OCI-M2 (cell line): ENCODE data around the gene CD44.
"Not testable (repeated sequence)": the region's sequence is repeated elsewhere in the genome, so short reads cannot be mapped to it uniquely, and the experiment has no call there.

ENCODE experiments used
- DNase-seq: peaks from one replicate; lab custom pipeline; 2025; ENCODE audit not compliant: unreplicated experiment; lab: John Stamatoyannopoulos, UW

The CD44 gene

GRCh38 chr11:35207471-35208403 is 68.8 kb downstream of the CD44 start:
- no peak for DNase-seq

DNA sequence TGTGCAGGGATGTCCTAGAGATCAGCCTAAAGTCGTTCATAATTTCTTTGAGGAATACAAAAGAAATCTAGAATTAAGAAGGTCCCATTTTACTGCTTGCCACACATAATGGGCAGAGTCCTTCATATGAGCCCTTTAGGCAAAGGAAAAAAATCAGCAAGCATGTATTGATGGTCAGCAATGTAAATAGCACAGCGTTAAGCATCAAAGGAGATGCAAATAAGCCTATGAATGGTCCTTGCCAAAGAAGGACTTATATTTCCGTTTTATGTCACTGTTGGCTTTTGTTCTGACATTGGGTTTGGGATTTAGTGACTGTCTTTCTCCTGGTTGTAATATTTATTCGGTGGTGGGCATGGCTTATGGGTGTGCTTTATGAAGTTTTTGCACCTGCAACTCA is 69.8 kb downstream of the CD44 start:
- no peak for DNase-seq

- DNase-seq: no peak
Measured at GRCh38 chr11:35210876-35211546, 72.0 kb downstream of the CD44 start.

GRCh38 chr11:35211952-35212351 is 73.0 kb downstream of the CD44 start:
- no peak for DNase-seq

DNA sequence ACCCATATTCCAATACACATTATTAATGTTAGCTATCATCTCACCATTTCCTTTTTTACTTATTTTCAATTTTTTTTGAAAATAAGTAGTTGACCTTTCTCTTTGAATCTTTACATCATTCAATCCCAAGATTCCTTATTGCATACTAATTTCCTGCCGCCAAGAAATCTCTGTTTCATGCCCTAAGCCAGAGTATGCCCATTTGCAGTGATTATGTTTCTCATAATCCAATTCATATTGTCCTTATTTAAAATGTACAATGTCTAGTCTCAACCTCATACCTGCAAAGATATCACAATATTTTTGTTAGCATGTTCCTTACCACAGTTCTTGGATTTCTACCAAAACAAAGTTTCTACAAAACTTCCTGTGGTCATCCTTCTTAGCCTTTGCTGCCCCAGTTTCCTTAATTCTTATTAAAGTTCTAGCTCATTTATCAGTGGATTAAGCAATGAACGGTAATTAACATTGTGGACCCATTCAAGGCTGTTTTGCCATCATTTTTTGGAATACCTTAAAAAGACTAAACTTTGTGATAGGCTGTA is 75.3 kb downstream of the CD44 start:
- no peak for DNase-seq

GRCh38 chr11:35214792-35215193 is 75.8 kb downstream of the CD44 start:
- DNase-seq: no peak

DNA sequence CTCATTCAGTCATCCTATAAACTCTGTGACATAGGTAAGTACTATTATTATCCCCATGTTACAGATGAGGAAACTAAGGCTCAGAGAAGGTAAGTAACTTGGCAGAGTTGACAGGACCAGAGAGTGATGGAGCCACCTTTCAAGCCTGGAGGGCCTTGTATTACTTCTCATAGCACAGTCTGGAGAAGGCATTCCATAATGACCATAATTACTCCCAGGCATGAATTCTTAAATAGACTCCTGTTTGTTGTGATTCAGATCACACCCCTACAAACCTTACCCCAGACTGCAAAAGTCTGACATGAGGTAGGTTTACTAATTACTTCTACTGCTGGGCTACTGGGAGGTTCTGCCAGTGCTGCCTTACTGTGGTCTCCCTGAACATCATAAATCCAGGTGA is 77.0 kb downstream of the CD44 start:
- DNase-seq: no peak

DNA sequence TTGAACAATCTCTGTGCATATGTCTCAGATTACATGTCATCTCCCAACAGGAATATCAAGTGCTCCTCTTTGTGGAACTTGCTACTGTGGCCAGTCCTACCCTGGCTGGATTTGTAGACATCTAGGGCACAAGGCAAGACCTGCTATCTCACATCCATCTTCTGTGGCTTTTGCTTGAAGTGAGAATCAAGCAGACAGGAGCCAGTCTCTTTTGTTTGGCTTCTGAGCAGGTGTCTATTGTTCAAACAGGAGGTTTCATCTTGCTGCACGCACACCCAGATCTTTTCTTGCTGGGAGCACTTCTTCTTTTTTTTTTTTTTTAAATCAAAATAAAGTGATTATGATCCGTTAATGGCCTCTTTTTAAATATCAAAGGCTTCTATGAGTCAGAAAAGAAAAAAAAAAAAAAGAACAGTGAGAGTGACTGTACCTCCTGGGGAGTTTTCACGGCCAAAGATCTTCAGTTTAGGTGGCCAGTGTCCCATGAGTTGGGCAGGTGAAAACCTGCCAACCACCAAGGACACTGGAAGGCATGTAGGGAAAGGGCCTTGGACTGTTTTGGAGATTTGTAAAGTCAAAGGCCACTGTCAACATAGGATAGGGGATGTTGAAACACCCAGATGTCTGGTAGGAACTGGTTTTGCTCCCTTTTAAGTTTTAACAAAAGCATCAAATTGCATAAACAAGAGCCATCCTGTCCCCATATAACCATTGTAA is 78.1 kb downstream of the CD44 start:
- no peak for DNase-seq

GRCh38 chr11:35218956-35219355 is 80.0 kb downstream of the CD44 start:
- DNase-seq: no peak

DNA sequence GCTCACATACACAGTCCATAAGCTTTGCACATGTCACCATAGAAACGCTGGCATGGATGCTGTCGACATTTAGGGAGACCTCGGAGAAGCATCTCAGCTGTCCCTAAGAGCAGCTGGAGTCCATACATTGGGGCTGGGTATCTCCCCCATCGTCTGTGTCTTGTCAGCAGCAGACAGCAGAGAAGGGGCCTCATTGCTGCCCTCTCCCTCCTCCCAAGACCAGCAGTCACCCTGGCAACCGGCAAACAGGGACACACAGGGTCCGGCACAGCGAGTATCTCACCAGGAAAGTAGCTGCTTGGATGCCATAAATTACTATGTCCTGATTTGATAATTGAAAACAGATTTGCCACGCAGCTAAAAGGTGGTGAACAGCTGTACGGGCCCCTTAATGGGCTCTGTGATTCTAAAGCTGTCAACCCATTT is 84.4 kb downstream of the CD44 start:
- DNase-seq: no peak

DNA sequence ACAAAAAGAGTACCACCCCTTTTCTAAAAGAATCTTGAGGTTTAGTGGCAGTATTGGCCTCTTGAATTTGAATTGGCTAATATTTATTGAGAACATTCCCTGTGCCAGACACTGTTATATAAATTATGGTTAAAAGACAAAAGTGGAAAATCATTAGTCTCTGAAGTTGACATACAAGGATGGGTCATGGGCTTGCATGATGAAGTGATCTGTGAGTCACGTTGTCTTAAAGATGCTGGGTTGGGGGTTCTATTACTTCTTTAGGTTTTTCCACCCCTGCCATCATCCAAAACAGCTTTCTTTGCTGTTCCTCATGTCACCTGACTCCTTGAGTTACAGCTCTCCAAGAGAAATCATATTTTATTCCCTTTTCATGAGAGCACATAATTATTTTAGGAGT is 85.0 kb downstream of the CD44 start:
- DNase-seq: no peak

DNA sequence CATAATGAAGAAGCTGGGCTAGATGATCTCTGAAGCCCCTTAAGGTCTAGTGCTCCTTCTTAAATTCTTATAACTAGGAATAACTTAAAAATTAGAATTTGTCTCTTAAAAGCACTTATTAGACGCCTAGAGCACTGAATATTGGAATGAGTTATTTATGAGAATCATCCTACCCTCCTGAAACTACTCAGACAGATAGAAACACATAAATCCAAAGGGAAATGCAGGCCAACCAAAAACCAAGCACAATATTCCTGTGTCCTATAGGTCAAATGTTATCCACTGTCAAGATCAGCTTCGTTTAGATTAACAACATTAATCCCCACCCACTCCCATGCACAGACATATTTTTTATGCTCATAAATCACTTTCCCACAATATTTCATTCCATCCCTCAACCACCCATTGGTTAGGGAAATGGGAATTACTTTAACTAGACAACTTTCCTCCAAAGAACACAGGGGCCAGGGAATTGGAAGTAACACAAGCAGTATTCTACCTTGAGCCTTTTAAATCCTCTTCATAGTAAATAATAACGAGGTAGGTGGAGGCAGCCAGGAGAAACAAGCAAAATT is 87.1 kb downstream of the CD44 start:
- DNase-seq: no peak

- DNase-seq: not testable (repeated sequence)
Measured at GRCh38 chr11:35226756-35227155, 87.8 kb downstream of the CD44 start.

DNA sequence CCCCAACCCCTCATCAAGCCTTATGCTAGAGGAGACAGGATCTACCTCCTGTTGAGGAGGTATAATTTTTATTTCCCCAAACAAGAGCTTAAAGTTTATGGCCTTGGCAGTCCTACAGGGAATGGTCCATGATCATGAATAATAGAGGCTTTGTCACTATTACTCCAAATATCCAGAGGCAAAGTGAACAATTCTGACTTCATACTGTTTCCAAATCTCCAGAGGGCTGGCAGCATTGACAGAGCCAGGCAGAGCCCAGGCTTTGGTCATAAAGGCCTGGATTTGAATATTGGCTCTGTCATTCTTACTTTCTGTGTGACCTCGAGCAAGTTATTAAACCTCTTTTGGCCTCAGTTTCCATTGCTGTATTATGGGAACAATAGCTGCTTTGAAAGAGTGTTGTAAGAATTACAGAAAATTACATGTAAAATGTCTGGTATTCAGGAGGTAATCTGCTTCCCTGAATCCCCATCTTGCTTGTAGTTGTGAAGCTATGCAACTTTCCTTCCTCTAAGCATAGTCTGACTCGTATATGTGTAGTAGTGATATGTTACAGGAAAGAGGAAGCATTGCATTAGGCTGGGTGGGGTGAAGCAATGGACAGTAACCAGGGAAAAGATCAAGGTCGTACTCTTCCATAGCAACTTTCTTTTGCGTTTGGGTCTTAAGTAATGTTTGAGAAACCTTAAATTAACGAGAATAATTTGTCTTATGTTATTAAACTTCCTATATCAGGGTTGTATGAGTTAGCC is 88.8 kb downstream of the CD44 start:
- no peak for DNase-seq

DNA sequence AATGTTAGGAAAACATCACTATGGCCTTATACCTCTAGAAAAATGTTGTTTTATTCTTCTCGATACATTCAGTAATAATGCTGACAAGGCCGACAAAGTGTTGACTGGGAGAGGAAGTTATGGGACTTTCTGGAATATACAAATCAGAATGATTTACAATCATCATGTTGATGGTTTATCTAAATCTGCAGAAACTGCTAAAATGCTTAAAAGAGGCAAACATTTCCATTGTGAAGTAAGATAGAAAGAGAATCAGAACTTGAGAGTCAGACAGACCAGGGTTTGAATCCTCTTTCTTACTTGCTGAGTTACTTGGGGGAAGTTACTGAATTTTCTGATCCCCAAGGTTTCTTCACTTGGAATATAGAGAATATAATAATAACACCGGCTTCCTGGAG is 89.4 kb downstream of the CD44 start:
- DNase-seq: no peak

- no peak for DNase-seq
Measured at GRCh38 chr11:35230388-35230787, 91.4 kb downstream of the CD44 start.

DNA sequence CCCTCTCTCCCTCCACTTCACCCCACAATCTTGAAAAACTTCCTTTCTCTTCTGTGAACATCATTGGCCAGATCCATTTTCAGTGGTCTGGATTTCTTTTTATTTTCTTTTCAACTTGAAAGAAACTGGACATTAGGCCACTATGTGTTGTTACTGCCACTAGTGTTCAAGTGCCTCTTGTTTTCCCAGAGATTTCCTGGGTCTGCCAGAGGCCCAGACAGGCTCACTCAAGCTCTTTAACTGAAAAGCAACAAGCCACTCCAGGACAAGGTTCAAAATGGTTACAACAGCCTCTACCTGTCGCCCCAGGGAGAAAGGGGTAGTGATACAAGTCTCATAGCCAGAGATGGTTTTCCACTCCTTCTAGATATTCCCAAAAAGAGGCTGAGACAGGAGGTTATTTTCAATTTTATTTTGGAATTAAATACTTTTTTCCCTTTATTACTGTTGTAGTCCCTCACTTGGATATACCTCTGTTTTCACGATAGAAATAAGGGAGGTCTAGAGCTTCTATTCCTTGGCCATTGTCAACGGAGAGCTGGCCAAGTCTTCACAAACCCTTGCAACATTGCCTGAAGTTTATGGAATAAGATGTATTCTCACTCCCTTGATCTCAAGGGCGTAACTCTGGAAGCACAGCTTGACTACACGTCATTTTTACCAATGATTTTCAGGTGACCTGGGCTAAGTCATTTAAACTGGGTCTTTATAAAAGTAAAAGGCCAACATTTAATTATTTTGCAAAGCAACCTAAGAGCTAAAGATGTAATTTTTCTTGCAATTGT is 92.3 kb downstream of the CD44 start:
- DNase-seq: no peak

- no peak for DNase-seq
Measured at GRCh38 chr11:35232891-35233330, 93.9 kb downstream of the CD44 start.

DNA sequence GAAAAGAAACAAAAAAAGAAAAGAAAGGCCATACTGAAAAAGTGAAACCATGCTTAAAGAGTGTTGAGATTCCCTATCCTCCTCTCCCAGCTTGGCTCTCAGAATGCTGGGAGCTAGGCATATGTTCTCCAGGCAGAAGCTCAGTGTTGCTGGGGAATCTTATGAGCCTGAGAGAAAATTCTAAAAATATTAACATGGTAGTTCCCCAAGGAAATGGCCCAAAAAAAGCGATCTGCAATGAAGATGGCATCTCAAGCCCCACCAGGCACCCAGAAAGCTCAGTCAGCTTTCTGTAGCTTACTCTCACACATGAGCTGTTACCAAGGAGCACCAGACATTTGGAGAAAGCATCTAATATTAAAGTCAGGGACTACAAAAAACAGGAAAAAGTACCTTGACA is 94.5 kb downstream of the CD44 start:
- no peak for DNase-seq
